Activated CD4-positive, CD25-positive, alpha-beta regulatory T cell treated with anti-CD3 and anti-CD28 coated beads, Interleukin-2, amount 50 U/mL, for 24 hours (primary cell): ENCODE measurements around the gene DDX1.

Experiments used
- ATAC-seq, 2 donors: fragments of 150-1000 bp; cut with Tn5 transposase; one replicate each; pipeline ENCODE4 v1.10.0; 2021; ENCODE audit warnings: mild to moderate bottlenecking in 1 of 2, moderate library complexity in 1 of 2

The DDX1 gene

GRCh38 chr2:15630978-15631719, 39.5 kb downstream of the DDX1 start:
- ATAC-seq, result no peak

- no peak for ATAC-seq
Observed at GRCh38 chr2:15631883-15632282, 40.2 kb downstream of the DDX1 start.

- ATAC-seq, result no peak
Observed at GRCh38 chr2:15633043-15633970, 41.6 kb downstream of the DDX1 start.

- ATAC-seq, result no peak
Observed at GRCh38 chr2:15633971-15634346, 42.3 kb downstream of the DDX1 start.

- ATAC-seq, result no peak
Observed at GRCh38 chr2:15634846-15635490, 43.3 kb downstream of the DDX1 start.

- ATAC-seq, result peak; percentile 55 to 64
Observed at GRCh38 chr2:15636972-15637785, 45.5 kb downstream of the DDX1 start.

GRCh38 chr2:15638720-15639119, 47.1 kb downstream of the DDX1 start:
- no peak for ATAC-seq

GRCh38 chr2:15639323-15640251, 47.9 kb downstream of the DDX1 start:
- no peak for ATAC-seq

GRCh38 chr2:15640261-15640711, 48.6 kb downstream of the DDX1 start:
- ATAC-seq, result no peak

GRCh38 chr2:15640784-15641183, 49.1 kb downstream of the DDX1 start:
- ATAC-seq, result no peak

GRCh38 chr2:15641530-15641982, 49.9 kb downstream of the DDX1 start:
- ATAC-seq, result no peak

GRCh38 chr2:15642011-15642814, 50.5 kb downstream of the DDX1 start:
- no peak for ATAC-seq

GRCh38 chr2:15642815-15643500, 51.3 kb downstream of the DDX1 start:
- no peak for ATAC-seq

GRCh38 chr2:15643791-15644585, 52.3 kb downstream of the DDX1 start:
- no peak for ATAC-seq

- ATAC-seq, result no peak
Observed at GRCh38 chr2:15645300-15645699, 53.6 kb downstream of the DDX1 start.

GRCh38 chr2:15645720-15646385, 54.2 kb downstream of the DDX1 start:
- ATAC-seq, result no peak

- no peak for ATAC-seq
Observed at GRCh38 chr2:15646661-15647060, 55.0 kb downstream of the DDX1 start.
